Heart left ventricle (tissue), 16 donors: ENCODE measurements around the gene GIPC3. TPM values are rescaled to one million over a fixed set of nuclear protein-coding genes. Genes with fewer than 3 reads are reported as not detected.
"Not testable (repeated sequence)": the region's sequence is repeated elsewhere in the genome, so short reads cannot be mapped to it uniquely, and the experiment has no call there.

Source experiments
- ATAC-seq, 4 donors: fragments of 200-7000 bp; cut with Tn5 transposase; one replicate each; pipeline ENCODE4 v1.9.1; 2020 to 2022; ENCODE audit warnings: moderate library complexity in 4 of 4, mild to moderate bottlenecking in 3 of 4, moderate number of reproducible peaks in 1 of 4
- DNase-seq, 5 donors: peaks; one replicate each; pipeline ENCODE4 v3.0.0-alpha.2; 2020
- H3K27ac ChIP-seq, 12 donors: fragments of 200-600 bp; sonication (generic) in 4 of 12; one replicate each; pipeline versions ENCODE4 v1.5.0 to v1.8.0; 2016 to 2022; ENCODE audit warnings: mild to moderate bottlenecking in 2 of 12
- H3K27me3 ChIP-seq, 9 donors: fragments of 200-600 bp; sonication (generic) in 2 of 9; one replicate each; pipeline versions ENCODE4 v1.5.1 to v1.8.0; 2016 to 2022; ENCODE audit warnings: mild to moderate bottlenecking in 3 of 9
- H3K36me3 ChIP-seq, 9 donors: fragments of 200-600 bp; sonication (generic) in 2 of 9; one replicate each; pipeline versions ENCODE4 v1.5.0 to v1.8.0; 2018 to 2022; ENCODE audit warnings: mild to moderate bottlenecking in 2 of 9
- H3K4me1 ChIP-seq, 12 donors: fragments of 200-600 bp; sonication (generic) in 4 of 12; one replicate each; pipeline versions ENCODE4 v1.5.0 to v1.8.0; 2016 to 2022; ENCODE audit warnings: mild to moderate bottlenecking in 3 of 12
- H3K4me3 ChIP-seq, 12 donors: fragments of 200-600 bp; sonication (generic) in 4 of 12; one replicate each; pipeline versions ENCODE4 v1.5.0 to v1.8.0; 2017 to 2022; ENCODE audit warnings: mild to moderate bottlenecking in 9 of 12, moderate library complexity in 4 of 12
- H3K9me3 ChIP-seq, 12 donors: fragments of 200-600 bp; sonication (generic) in 4 of 12; one replicate each; pipeline versions ENCODE4 v1.5.0 to v1.8.0; 2016 to 2022; ENCODE audit warnings: mild to moderate bottlenecking in 1 of 12
- POLR2A ChIP-seq, 2 donors: fragments of 450-650 bp; IDR thresholded peaks; one replicate each; pipeline ENCODE4 v1.6.1; 2017; ENCODE audit warnings: antibody characterized with exemption in 2 of 2, mild to moderate bottlenecking in 2 of 2, moderate library complexity in 2 of 2
- WGBS, 4 donors: extraction: QIAGEN DNeasy Blood & Tissue Kit in 2 of 4; methylation state at CpG; one replicate each; pipeline versions ENCODE4 v1.1.5 to v1.1.7; 2013 to 2018; 5-methylcytosine and 5-hydroxymethylcytosine counted together
- intact Hi-C, 10 donors: fragments of 100-400 bp; cut with DNase I; formaldehyde crosslinking; loops; one replicate each; pipeline versions ENCODE4 v1.11.1 to v1.14.2; 2022
- polyA plus RNA-seq, 2 donors: library from polyadenylated mRNA; stranded (reverse); fragments of 200-250 nt; gene quantifications; one replicate each; pipeline ENCODE4 v1.2.3, GENCODE V29; 2013
- total RNA-seq, 9 donors: library from RNA; depleted of rRNA in 2 of 9; stranded (reverse); fragments of >200 nt in 2 of 9; fragmentation: NEBNext Ultra II Directional in 3 of 9; extraction: Animal tissue kit (Norgen Biotek cat#: 25700) in 3 of 9; gene quantifications; one replicate each; pipeline versions ENCODE4 v1.1.0 to v1.2.4, GENCODE V29; 2016 to 2023
- TF ChIP-seq, protein P1 (sequence below), 12 donors: fragments of 200-600 bp; sonication (generic) in 4 of 12; IDR thresholded peaks; one replicate each; pipeline versions ENCODE4 v1.5.0 to v1.8.0; 2018 to 2022; ENCODE audit warnings: antibody characterized with exemption in 12 of 12, mild to moderate bottlenecking in 5 of 12
- donor health status: ischemic (EF 13 %, LVEDD 7.1; RV severe dilation, severe dysfunction).
- donor health status: healthy with polysubstance abuse.
- donor health status: DM: no; HTN: yes; CAD: no.
- donor health status: DM: no; HTN: no; CAD: no.
- donor health status: ischemic (EF 25% LVEDD 6.9; RV normal size, moderate dysfunction).
- donor health status: ischemic (EF 25% LVEDD 5.7; RV mildly dilated, moderate dysfunction).
- donor health status: healthy.
- donor health status: DM: yes; HTN: yes; CAD: no.
- donor health status: ischemic (EF 35%, LVEDD 5.7; RV mildly dilated, moderate dysfunction).
- donor health status: nonischemic (EF 11% LVEDD 7.7; RV severe dilation, severe dysfunction).
- donor health status: DM: yes; HTN: yes; CAD: no.
- donor health status: PGD.
- donor health status: ischemic (EF 29% LVEDD 5.4; RV normal size, mild dysfunction).
- donor health status: nonischemic (EF 23%, LVEDD 6.1; RV moderate dilation, normal function).

GIPC3 gene
- total and polyA plus RNA-seq, 11 donors, result 1.00 to 3.3 (median 2.0) TPM

DNA sequence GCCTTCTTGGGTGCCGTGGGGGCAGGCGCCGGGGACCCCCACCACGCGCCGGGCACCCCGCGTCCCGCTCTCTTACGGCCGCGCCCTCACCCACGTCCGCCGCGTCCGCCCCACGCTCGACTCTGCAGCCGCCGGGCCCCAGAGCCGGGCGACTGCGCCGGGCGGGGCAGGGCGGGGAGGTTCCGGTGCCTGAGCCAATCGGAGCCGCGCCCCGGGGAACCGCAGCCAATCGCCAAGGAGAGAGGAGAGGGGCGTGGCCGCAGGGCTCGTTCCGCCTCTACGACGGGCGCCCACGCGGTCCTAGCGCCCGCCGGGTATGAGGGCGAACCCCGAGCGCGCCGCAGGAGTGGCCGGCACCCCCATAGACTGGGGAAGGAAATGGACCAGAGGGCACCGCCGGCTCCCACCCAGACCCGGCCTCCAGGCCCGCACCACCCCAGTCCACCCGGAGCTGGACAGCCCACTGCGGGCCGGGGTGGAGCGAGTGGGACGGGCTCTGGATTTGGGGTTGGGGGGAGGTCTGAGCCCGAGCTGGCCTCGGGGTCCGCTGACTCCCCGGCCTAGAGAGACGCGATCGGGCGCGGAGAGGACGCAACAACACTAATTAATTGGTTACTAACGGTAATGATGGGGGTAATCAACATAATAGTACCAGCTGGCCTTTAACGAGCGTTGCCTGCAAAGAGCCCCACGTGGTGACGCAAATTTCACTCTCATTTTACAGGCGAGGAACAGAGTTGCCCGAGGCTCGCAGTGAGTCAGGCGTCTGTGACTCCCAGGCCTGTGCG is 27.6 kb upstream of the GIPC3 start, which contains the start of gene MFSD12:
MFSD12 (minus strand) TSS at position 126 of the 788 bp plus-strand sequence. CDS start 183 bp downstream, outside the sequence.
- Histone ChIP-seq H3K27me3 (no peaks in the 10 kb centered on the region), H3K4me1 (peaks cover 0 to 51% (median 28%) of the 10 kb centered on the region in 12 donors), H3K36me3 (no peaks in the 10 kb centered on the region), H3K27ac (peak within 1 kb of the TSS; percentile 32 to 86 (median 74)), H3K4me3 (peak within 1 kb of the TSS; percentile 66 to 99 (median 91)), H3K9me3 (no peaks in the 10 kb centered on the region)
- 0 to 2% (median 1%) methylated on average over 26 to 81 of the region's 81 CpGs for WGBS, 4 donors
- TF ChIP-seq, protein P1, sequence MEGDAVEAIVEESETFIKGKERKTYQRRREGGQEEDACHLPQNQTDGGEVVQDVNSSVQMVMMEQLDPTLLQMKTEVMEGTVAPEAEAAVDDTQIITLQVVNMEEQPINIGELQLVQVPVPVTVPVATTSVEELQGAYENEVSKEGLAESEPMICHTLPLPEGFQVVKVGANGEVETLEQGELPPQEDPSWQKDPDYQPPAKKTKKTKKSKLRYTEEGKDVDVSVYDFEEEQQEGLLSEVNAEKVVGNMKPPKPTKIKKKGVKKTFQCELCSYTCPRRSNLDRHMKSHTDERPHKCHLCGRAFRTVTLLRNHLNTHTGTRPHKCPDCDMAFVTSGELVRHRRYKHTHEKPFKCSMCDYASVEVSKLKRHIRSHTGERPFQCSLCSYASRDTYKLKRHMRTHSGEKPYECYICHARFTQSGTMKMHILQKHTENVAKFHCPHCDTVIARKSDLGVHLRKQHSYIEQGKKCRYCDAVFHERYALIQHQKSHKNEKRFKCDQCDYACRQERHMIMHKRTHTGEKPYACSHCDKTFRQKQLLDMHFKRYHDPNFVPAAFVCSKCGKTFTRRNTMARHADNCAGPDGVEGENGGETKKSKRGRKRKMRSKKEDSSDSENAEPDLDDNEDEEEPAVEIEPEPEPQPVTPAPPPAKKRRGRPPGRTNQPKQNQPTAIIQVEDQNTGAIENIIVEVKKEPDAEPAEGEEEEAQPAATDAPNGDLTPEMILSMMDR (IDR thresholded peaks at IDR 0.05), result no peak
- peak in 1 of 2 donors; percentile 92 for TF ChIP-seq POLR2A (IDR thresholded peaks at IDR 0.05)
- intact Hi-C loops, result loop anchor here in 5 of 10 donors (2.0 to 10.0 kb wide), 4 partner anchors 15 to 157 kb away; partner anchors contain the start of gene HMG20B (in 2 of the 5)
- DNase-seq, result peak; percentile 96 to 98 (median 96)
- peak; percentile 97 to 98 (median 98) for ATAC-seq

DNA sequence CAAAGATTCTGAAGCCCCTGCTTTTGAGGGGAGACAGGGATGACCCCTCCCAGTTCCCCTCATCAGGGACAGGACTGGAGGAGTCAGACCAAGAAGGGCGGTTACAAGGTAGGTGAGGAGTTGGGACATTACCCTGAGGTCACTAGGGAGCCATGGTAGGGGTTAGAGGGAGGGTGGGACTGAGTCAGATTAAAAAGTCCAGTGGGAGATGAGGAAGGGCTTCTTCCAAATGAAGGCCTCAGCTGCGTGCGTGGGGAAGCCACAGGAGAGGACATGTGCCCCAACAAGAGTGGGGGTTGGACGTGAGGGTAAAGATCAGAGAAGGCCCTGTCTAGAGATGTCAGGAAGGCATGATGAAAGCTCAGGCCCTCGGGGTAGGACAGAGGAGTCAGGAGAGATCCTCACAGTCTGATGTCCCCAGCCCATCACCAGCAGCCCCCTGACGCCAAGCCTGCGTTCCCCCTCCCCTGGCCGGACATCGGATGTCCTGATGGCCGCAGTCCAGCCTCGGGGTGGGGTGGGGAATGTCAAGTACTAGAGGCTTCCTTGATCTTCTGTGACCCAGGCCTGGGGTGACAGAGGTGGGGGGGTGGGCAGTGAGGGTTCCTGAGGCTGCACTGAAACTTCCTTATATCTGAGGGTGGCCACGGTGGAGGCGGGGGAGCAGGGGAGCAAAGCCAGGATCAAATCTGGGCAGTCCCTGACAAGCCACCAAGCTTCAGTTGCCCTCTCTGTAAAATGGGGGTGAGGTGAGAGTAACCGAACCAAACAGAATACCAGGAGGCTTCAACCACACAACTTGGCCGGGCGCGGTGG is 21.4 kb upstream of the GIPC3 start:
- no peaks in the 10 kb centered on the region for H3K27me3 ChIP-seq
- no peaks in the 10 kb centered on the region for H3K9me3 ChIP-seq
- no peak for DNase-seq
- no peak overlapping the region for H3K27ac ChIP-seq
- WGBS, 4 donors, result 64 to 79% (median 70%) methylated on average over 14 to 17 of the region's 17 CpGs
- no peak for TF ChIP-seq POLR2A (IDR thresholded peaks at IDR 0.05)
- TF ChIP-seq, protein P1 (IDR thresholded peaks at IDR 0.05), result no peak
- H3K36me3 ChIP-seq, result no peaks in the 10 kb centered on the region
- H3K4me3 ChIP-seq, result no peak overlapping the region
- intact Hi-C loops, result no loop called here
- peak in 1 of 4 donors; percentile 24 for ATAC-seq
- peaks cover 0 to 6% (median 0%) of the 10 kb centered on the region in 12 donors for H3K4me1 ChIP-seq

DNA sequence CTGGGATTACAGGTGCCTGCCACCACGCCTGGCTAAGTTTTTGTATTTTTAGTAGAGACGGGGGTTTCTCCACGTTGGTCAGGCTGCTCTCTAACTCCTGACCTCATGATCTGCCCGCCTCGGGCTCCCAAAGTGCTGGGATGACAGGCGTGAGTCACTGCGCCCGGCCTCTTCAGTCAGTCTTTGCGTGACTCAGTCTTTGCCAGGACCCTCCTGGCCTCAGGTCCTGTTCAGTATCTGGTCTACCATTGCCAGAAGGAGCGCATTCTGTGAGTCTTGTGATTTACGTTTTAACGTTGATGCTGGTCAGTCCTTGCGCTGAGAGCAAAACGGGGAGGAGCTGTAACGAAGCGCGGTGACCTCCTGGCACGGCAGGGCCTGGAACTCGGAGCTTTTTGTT is 20.1 kb upstream of the GIPC3 start:
- Histone ChIP-seq H3K4me3 (no peak overlapping the region), H3K27me3 (no peaks in the 10 kb centered on the region), H3K27ac (no peak overlapping the region), H3K9me3 (no peaks in the 10 kb centered on the region), H3K36me3 (no peaks in the 10 kb centered on the region), H3K4me1 (peaks cover 0 to 6% (median 0%) of the 10 kb centered on the region in 12 donors)
- no peak for TF ChIP-seq POLR2A (IDR thresholded peaks at IDR 0.05)
- TF ChIP-seq, protein P1 (IDR thresholded peaks at IDR 0.05), result no peak
- intact Hi-C loops, result no loop called here
- WGBS, 4 donors, result 91 to 92% (median 91%) methylated on average over 19 of the region's 19 CpGs
- DNase-seq (no peak), ATAC-seq (no peak)

DNA sequence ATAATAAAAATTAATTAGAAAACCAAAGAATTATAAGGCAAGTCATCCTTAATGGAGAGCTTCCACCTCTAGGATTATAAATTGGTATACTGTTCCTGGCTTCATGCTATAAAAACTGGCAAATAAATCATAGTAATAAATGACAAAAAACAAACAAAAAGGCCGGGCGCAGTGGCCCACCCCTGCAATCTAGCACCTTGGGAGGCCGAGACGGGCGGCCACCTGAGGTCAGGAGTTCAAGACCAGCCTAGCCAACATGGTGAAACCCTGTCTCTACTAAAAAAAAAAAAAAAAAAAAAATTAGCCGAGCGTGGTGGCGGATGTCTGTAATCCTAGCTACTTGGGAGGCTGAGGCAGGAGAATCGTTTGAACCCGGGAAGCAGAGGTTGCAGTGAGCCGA is 15.2 kb upstream of the GIPC3 start:
- 88 to 93% (median 89%) methylated on average over 11 of the region's 11 CpGs for WGBS, 4 donors

More for the DNA sequence above, 15.2 kb upstream of the GIPC3 start:
- H3K27me3 ChIP-seq, H3K27ac ChIP-seq, H3K4me3 ChIP-seq, H3K36me3 ChIP-seq, H3K9me3 ChIP-seq, DNase-seq, ATAC-seq: not testable (repeated sequence)
- intact Hi-C loops, result loop anchor here in 1 of 10 donors (5.0 kb wide), 1 partner anchor 47 kb away; no protein-coding TSS in a partner anchor
- peaks cover 0 to 20% (median 13%) of the 10 kb centered on the region in 12 donors for H3K4me1 ChIP-seq
